NCI-H2196 (cell line): ENCODE results near the gene KHDC3L.

Experiments
- DNase-seq: peaks from one replicate; lab custom pipeline; 2025; ENCODE audit not compliant: unreplicated experiment; lab: John Stamatoyannopoulos, UW

Gene KHDC3L

GRCh38 chr6:73362358-73362757 is at the start of gene KHDC3L:
TSS of gene KHDC3L (plus strand) at chr6:73362658. CDS start at chr6:73362730, 72 bp downstream.
- DNase-seq = no peak

GRCh38 chr6:73314577-73315492 is 47.6 kb upstream of the KHDC3L start:
- no peak for DNase-seq

GRCh38 chr6:73323323-73323722 is 39.1 kb upstream of the KHDC3L start:
- DNase-seq = no peak

GRCh38 chr6:73325656-73326055 is 36.8 kb upstream of the KHDC3L start:
- DNase-seq = no peak

- DNase-seq = no peak
These were observed 33.7 kb upstream of the KHDC3L start for GRCh38 chr6:73328790-73329189.

GRCh38 chr6:73329201-73329600 is 33.3 kb upstream of the KHDC3L start:
- no peak for DNase-seq

- DNase-seq = no peak
These were observed 23.1 kb upstream of the KHDC3L start for GRCh38 chr6:73339340-73339739.

GRCh38 chr6:73340048-73340447 is 22.4 kb upstream of the KHDC3L start:
- no peak for DNase-seq

GRCh38 chr6:73341335-73341734 is 21.1 kb upstream of the KHDC3L start:
- DNase-seq = no peak

GRCh38 chr6:73342174-73342573 is 20.3 kb upstream of the KHDC3L start:
- no peak for DNase-seq

- no peak for DNase-seq
These were observed 19.3 kb upstream of the KHDC3L start for GRCh38 chr6:73343164-73343563.

GRCh38 chr6:73348550-73349204 is 13.8 kb upstream of the KHDC3L start:
- no peak for DNase-seq

- DNase-seq = no peak
These were observed 13.1 kb upstream of the KHDC3L start for GRCh38 chr6:73349311-73349710.

- DNase-seq = no peak
These were observed 8.5 kb upstream of the KHDC3L start, which contains the start of gene DPPA5 for GRCh38 chr6:73353636-73354593. TSS of gene DPPA5 (minus strand) at chr6:73354276. CDS start at chr6:73354225, 51 bp downstream.

- DNase-seq = no peak
These were observed 545 bp downstream of the KHDC3L start for GRCh38 chr6:73362869-73363536.

GRCh38 chr6:73363537-73363875 is 1.0 kb downstream of the KHDC3L start:
- no peak for DNase-seq

- no peak for DNase-seq
These were observed 1.7 kb downstream of the KHDC3L start for GRCh38 chr6:73364121-73364520.

GRCh38 chr6:73364549-73364948 is 2.1 kb downstream of the KHDC3L start:
- DNase-seq = no peak

GRCh38 chr6:73367761-73368355 is 5.4 kb downstream of the KHDC3L start:
- DNase-seq = no peak

- no peak for DNase-seq
These were observed 6.2 kb downstream of the KHDC3L start for GRCh38 chr6:73368675-73369074.
